Gastrocnemius medialis (tissue), 4 donors: Measurements from ENCODE around the gene ASIC4. TPM values are rescaled to one million over a fixed set of nuclear protein-coding genes. Genes with fewer than 3 reads are reported as not detected.

Experiments used
- ATAC-seq, 2 donors: fragments of 150-250 bp; one replicate each; pipeline ENCODE4 v1.9.1; 2016
- DNase-seq, 2 donors: peaks; one replicate each; pipeline ENCODE4 v3.0.0-alpha.2; 2019
- H3K27ac ChIP-seq, 4 donors: fragments of 200-600 bp; sonication (generic); 1 replicate in 1 of 4; 2 replicates in 3 of 4; pipeline ENCODE4 v1.5.1; 2016 to 2018; ENCODE audit warnings: mild to moderate bottlenecking in 2 of 4, moderate library complexity in 1 of 4
- H3K27me3 ChIP-seq, 3 donors: fragments of 200-600 bp; sonication (generic) in 2 of 3; 1 replicate in 1 of 3; 2 replicates in 2 of 3; pipeline versions ENCODE4 v1.5.1 to v1.6.0; 2016 to 2019; ENCODE audit warnings: mild to moderate bottlenecking in 1 of 3, moderate library complexity in 1 of 3
- H3K36me3 ChIP-seq, 2 donors: fragments of 200-600 bp; sonication (generic) in 1 of 2; one replicate each; pipeline ENCODE4 v1.5.1; 2017 to 2018
- H3K4me1 ChIP-seq, 2 donors: fragments of 200-600 bp; sonication (generic) in 1 of 2; one replicate each; pipeline ENCODE4 v1.5.1; 2016 to 2017; ENCODE audit warnings: mild to moderate bottlenecking in 2 of 2
- H3K4me3 ChIP-seq, 4 donors: fragments of 200-600 bp; sonication (generic) in 3 of 4; 1 replicate in 1 of 4; 2 replicates in 3 of 4; pipeline ENCODE4 v1.5.1; 2016 to 2019; ENCODE audit warnings: mild to moderate bottlenecking in 2 of 4
- H3K9me3 ChIP-seq, 3 donors: fragments of 200-600 bp; sonication (generic) in 2 of 3; 1 replicate in 1 of 3; 2 replicates in 2 of 3; pipeline ENCODE4 v1.5.1; 2016 to 2019
- POLR2A ChIP-seq, 2 donors: fragments of 450-650 bp; IDR thresholded peaks; one replicate each; pipeline ENCODE4 v1.6.1; 2017; ENCODE audit warnings: antibody characterized with exemption in 2 of 2, mild to moderate bottlenecking in 2 of 2, moderate library complexity in 2 of 2
- in situ Hi-C, 4 donors: fragments of 200-750 bp; cut with MboI; loops; one replicate each; pipeline versions ENCODE4 v1.15.0 to v1.8.0; 2017; ENCODE audit warnings: low sequenced_read_pairs in 4 of 4
- intact Hi-C: fragments of 100-400 bp; cut with DNase I; formaldehyde crosslinking; loops from one replicate; pipeline ENCODE4 v1.15.1; 2023; ENCODE audit warnings: low total_unique reads
- total RNA-seq, 4 donors: library from RNA; depleted of rRNA; stranded (reverse); fragments of >200 nt; gene quantifications; one replicate each; pipeline versions ENCODE4 v1.1.0 to v1.2.3, GENCODE V29; 2016
- TF ChIP-seq, protein P1 (sequence below), 5 experiments: fragments of 450-650 bp in 3 of 5; fragments of 200-600 bp in 2 of 5; sonication (generic) in 2 of 5; IDR thresholded peaks in 4 of 5; conservative IDR thresholded peaks in 1 of 5; 1 replicate in 4 of 5; 2 replicates in 1 of 5; pipeline ENCODE4 v1.5.1; 2016 to 2019; ENCODE audit warnings: antibody characterized with exemption in 5 of 5, mild to moderate bottlenecking in 3 of 5, moderate library complexity in 3 of 5

ASIC4 gene
- total RNA-seq, 4 donors from 2014 or later = 0.11 TPM; not detected in 3

DNA sequence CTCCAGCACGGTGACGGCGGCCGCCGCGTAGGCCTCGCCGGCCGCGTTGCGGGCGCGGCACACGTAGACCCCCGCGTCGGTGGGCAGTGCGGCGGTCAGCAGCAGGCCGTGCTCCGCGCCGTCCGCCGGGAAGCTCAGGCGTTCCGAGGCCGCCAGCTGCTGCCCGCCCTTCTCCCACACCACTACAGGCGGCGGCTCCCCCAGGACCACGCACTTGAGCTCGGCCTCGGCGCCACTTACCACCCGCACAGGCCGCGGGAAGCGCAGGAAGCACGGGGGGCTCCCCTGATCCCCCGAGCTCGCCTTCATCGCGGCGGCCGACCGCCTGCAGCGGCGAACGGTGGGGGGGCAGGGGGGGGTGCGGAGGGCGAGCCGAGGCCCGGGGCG is 56.6 kb downstream of the ASIC4 start:
- Histone ChIP-seq H3K4me3 (peak overlapping the region; percentile 56 to 73 (median 63)), H3K4me1 (peaks cover 11 to 14% of the 10 kb centered on the region in 2 donors), H3K27ac (peak overlapping the region; percentile 79 to 90 (median 86)), H3K9me3 (no peaks in the 10 kb centered on the region), H3K36me3 (peaks cover 0 to 8% of the 10 kb centered on the region in 2 donors), H3K27me3 (no peaks in the 10 kb centered on the region)
- ATAC-seq (peak; percentile 24 to 37), DNase-seq (no peak)
- TF ChIP-seq, protein P1, sequence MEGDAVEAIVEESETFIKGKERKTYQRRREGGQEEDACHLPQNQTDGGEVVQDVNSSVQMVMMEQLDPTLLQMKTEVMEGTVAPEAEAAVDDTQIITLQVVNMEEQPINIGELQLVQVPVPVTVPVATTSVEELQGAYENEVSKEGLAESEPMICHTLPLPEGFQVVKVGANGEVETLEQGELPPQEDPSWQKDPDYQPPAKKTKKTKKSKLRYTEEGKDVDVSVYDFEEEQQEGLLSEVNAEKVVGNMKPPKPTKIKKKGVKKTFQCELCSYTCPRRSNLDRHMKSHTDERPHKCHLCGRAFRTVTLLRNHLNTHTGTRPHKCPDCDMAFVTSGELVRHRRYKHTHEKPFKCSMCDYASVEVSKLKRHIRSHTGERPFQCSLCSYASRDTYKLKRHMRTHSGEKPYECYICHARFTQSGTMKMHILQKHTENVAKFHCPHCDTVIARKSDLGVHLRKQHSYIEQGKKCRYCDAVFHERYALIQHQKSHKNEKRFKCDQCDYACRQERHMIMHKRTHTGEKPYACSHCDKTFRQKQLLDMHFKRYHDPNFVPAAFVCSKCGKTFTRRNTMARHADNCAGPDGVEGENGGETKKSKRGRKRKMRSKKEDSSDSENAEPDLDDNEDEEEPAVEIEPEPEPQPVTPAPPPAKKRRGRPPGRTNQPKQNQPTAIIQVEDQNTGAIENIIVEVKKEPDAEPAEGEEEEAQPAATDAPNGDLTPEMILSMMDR (IDR thresholded peaks at IDR 0.05 in 4 of 5, conservative IDR thresholded peaks at IDR 0.05 in 1 of 5) = no peak
- TF ChIP-seq POLR2A (IDR thresholded peaks at IDR 0.05) = no peak
- intact Hi-C loops = loop anchor here (1.0 to 2.0 kb wide), 3 partner anchors 27 to 71 kb away; partner anchors contain the start of gene CHPF
- in situ Hi-C loops = no loop called here

DNA sequence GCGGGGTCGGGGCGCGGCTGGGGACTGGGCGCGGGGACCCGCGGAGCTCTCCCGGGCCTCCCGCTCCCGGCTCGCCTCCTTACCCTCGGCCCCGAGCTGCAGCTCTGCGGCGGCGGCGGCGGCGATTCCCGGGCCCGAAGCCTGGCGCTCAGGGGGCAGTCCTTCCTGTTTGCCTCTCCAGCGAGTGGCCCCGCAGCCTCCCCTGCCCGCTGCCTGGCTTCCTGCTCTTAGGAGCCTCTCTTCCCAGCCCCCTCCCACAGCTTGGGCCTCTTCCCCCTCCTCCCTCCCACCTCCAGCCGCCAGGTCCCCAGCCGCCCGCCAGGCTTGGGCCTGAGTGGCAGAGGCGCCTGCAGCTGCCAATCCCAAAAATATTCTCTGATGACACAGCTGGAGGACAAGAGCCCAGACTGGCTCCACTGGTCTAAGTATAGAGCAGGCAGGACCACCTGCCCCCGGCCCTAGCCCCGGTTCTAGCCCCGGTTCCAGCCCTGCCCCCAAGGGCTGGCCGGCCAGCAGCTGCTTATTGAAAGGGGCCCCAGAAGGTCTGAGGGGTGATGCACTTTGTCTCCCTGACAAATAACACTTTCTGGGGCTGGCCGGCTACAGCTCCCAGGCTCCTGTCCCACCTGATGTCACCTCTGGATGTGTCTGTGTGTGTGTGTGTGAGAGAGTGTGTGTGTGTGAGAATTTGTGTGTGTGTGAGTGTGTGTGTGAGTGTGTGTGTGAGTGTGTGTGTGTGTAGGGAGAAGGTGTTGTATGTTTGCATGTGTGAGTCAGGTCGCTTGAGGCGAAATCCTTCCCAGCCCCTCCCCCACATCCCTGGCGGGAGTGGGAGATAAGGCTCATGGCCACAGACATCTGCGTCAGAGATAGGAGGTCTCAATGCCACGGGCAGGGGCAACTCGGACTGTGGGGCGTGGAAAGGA is 57.3 kb downstream of the ASIC4 start, which contains the start of gene OBSL1:
Gene OBSL1, minus strand, starts transcription at position 229 of the 926 bp plus-strand sequence. CDS start 307 bp downstream, outside the sequence.
- Histone ChIP-seq H3K9me3 (no peaks in the 10 kb centered on the region), H3K4me1 (peaks cover 11 to 14% of the 10 kb centered on the region in 2 donors), H3K4me3 (peak within 1 kb of the TSS; percentile 56 to 73 (median 63)), H3K27me3 (no peaks in the 10 kb centered on the region), H3K27ac (peak within 1 kb of the TSS; percentile 79 to 90 (median 86)), H3K36me3 (peaks cover 0 to 8% of the 10 kb centered on the region in 2 donors)
- TF ChIP-seq POLR2A (IDR thresholded peaks at IDR 0.05) = peak; percentile 24 to 70
- TF ChIP-seq, protein P1 (IDR thresholded peaks at IDR 0.05 in 4 of 5, conservative IDR thresholded peaks at IDR 0.05 in 1 of 5) = no peak
- intact Hi-C loops (loop anchor here (1.0 to 2.0 kb wide), 3 partner anchors 27 to 71 kb away; partner anchors contain the start of gene CHPF), in situ Hi-C loops (no loop called here)
- ATAC-seq (peak; percentile 80), DNase-seq (peak; percentile 69 to 89)

- DNase-seq = no peak
- TF ChIP-seq, protein P1 (IDR thresholded peaks at IDR 0.05 in 4 of 5, conservative IDR thresholded peaks at IDR 0.05 in 1 of 5) = no peak
- TF ChIP-seq POLR2A (IDR thresholded peaks at IDR 0.05) = no peak
- H3K9me3 ChIP-seq = no peaks in the 10 kb centered on the region
- no peak for ATAC-seq
- H3K4me3 ChIP-seq = peak within 1 kb of the TSS; percentile 56 to 73 (median 63)
- H3K36me3 ChIP-seq = peaks cover 0 to 3% of the 10 kb centered on the region in 2 donors
- intact Hi-C loops (no loop called here), in situ Hi-C loops (no loop called here)
- H3K27me3 ChIP-seq = no peaks in the 10 kb centered on the region
- H3K27ac ChIP-seq = peak within 1 kb of the TSS; percentile 79 to 90 (median 86)
- peaks cover 11 to 14% of the 10 kb centered on the region in 2 donors for H3K4me1 ChIP-seq
Observed at GRCh38 chr2:219572237-219573001, 58.1 kb downstream of the ASIC4 start, which contains the start of gene INHA. TSS of gene INHA (plus strand) at chr2:219572310. CDS start at chr2:219572375, 65 bp downstream.

- Histone ChIP-seq H3K4me1 (peaks cover 11 to 14% of the 10 kb centered on the region in 2 donors), H3K4me3 (no peak overlapping the region), H3K36me3 (no peaks in the 10 kb centered on the region), H3K27ac (no peak overlapping the region), H3K27me3 (no peaks in the 10 kb centered on the region), H3K9me3 (no peaks in the 10 kb centered on the region)
- no peak for ATAC-seq
- DNase-seq = no peak
- no peak for TF ChIP-seq POLR2A (IDR thresholded peaks at IDR 0.05)
- in situ Hi-C loops = no loop called here
- intact Hi-C loops = no loop called here
Observed at GRCh38 chr2:219573166-219573565, 58.9 kb downstream of the ASIC4 start.
